SK-N-MC (cell line): ENCODE data around the gene IMMP2L.

ENCODE experiments used
- EZH2 ChIP-seq: fragments of 200-600 bp; sonication (generic); IDR thresholded peaks from one replicate; pipeline ENCODE4 v1.6.1; 2017; ENCODE audit warnings: antibody characterized with exemption
- POLR2AphosphoS5 ChIP-seq: IDR thresholded peaks from 2 replicates; pipeline ENCODE4 v1.6.1; 2012; ENCODE audit warnings: mild to moderate bottlenecking, low read depth, low read length, borderline replicate concordance

DNA sequence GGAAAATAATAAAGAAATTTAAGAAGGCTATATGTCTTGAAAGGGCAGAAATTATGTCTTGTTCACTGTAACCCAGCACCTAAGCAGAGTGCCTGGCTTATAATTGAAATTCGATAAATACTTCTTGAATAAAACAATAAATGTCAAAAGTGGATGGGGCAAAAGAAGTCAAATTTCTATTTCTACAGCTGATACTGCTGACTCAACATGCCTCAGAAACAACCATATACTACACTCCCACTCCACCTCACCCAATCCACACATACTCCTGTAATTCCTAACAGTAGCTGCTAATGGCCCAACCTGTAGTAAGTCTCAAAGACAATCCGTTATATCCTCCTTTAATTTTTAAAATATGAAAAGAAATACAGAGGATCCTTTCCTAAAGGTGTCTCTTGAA is 519.5 kb downstream of the IMMP2L start:
- TF ChIP-seq POLR2AphosphoS5 (no peak), EZH2 (no peak)
